Neuron (in vitro differentiated cells): Measurements from ENCODE around the gene EBP.

Experiments used
- H2AFZ ChIP-seq: one replicate; pipeline ENCODE4 v1.6.1; 2013; ENCODE audit warnings: low read depth, mild to moderate bottlenecking, inconsistent platforms, low read length, moderate library complexity
- H3K27me3 ChIP-seq: one replicate; pipeline ENCODE4 v1.6.1; 2013; ENCODE audit warnings: low read length; ENCODE audit not compliant: insufficient read depth
- H3K36me3 ChIP-seq: one replicate; pipeline ENCODE4 v1.6.1; 2013; ENCODE audit warnings: low read length; ENCODE audit not compliant: insufficient read depth
- H3K4me1 ChIP-seq: one replicate; pipeline ENCODE4 v1.6.1; 2013; ENCODE audit warnings: low read length; ENCODE audit not compliant: insufficient read depth
- H3K4me3 ChIP-seq: 2 replicates; pipeline ENCODE4 v1.5.1; 2013; ENCODE audit warnings: mild to moderate bottlenecking, low read length, moderate library complexity
- H3K9me3 ChIP-seq: one replicate; pipeline ENCODE4 v1.6.1; 2013; ENCODE audit warnings: low read length

The EBP gene

GRCh38 chrX:48505481-48505880, 16.1 kb upstream of the EBP start:
- no peak overlapping the region for H2AFZ ChIP-seq
- H3K27me3 ChIP-seq, result no peaks in the 10 kb centered on the region
- no peaks in the 10 kb centered on the region for H3K36me3 ChIP-seq
- H3K9me3 ChIP-seq, result no peaks in the 10 kb centered on the region
- no peaks in the 10 kb centered on the region for H3K4me1 ChIP-seq
- H3K4me3 ChIP-seq, result no peak overlapping the region

GRCh38 chrX:48507246-48507645, 14.4 kb upstream of the EBP start:
- Histone ChIP-seq H3K4me3 (no peak overlapping the region), H3K9me3 (no peaks in the 10 kb centered on the region), H3K4me1 (no peaks in the 10 kb centered on the region), H3K36me3 (no peaks in the 10 kb centered on the region), H2AFZ (no peak overlapping the region), H3K27me3 (no peaks in the 10 kb centered on the region)

GRCh38 chrX:48508400-48509244, 13.0 kb upstream of the EBP start, which contains the start of gene PORCN:
Gene PORCN (plus strand): TSS chrX:48508992. CDS start chrX:48509821, 829 bp downstream.
- H3K4me3 ChIP-seq, result peak within 1 kb of the TSS; percentile 85
- no peaks in the 10 kb centered on the region for H3K9me3 ChIP-seq
- no peaks in the 10 kb centered on the region for H3K4me1 ChIP-seq
- no peaks in the 10 kb centered on the region for H3K27me3 ChIP-seq
- peak within 1 kb of the TSS; percentile 70 for H2AFZ ChIP-seq
- H3K36me3 ChIP-seq, result no peaks in the 10 kb centered on the region

GRCh38 chrX:48509245-48509590, 12.4 kb upstream of the EBP start:
- Histone ChIP-seq H3K27me3 (no peaks in the 10 kb centered on the region), H2AFZ (peak overlapping the region; percentile 70), H3K4me3 (peak overlapping the region; percentile 85), H3K9me3 (no peaks in the 10 kb centered on the region), H3K36me3 (no peaks in the 10 kb centered on the region), H3K4me1 (no peaks in the 10 kb centered on the region)

DNA sequence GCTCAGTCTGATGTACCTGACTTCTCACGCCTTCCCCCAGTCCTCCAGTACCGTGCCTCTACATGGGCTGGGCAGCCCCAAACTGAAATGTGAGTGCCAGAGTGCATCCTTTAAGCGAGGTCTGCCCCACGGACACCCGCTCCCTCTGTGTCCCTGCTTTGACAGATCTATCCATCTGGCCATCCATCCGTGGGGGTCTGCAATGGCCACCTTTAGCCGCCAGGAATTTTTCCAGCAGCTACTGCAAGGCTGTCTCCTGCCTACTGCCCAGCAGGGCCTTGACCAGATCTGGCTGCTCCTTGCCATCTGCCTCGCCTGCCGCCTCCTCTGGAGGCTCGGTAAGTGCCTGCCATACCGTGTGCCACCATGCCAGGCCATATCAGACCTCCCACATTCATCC, 12.0 kb upstream of the EBP start:
- Histone ChIP-seq H3K4me1 (no peaks in the 10 kb centered on the region), H3K36me3 (no peaks in the 10 kb centered on the region), H2AFZ (no peak overlapping the region), H3K27me3 (no peaks in the 10 kb centered on the region), H3K9me3 (no peaks in the 10 kb centered on the region), H3K4me3 (peak overlapping the region; percentile 85)

DNA sequence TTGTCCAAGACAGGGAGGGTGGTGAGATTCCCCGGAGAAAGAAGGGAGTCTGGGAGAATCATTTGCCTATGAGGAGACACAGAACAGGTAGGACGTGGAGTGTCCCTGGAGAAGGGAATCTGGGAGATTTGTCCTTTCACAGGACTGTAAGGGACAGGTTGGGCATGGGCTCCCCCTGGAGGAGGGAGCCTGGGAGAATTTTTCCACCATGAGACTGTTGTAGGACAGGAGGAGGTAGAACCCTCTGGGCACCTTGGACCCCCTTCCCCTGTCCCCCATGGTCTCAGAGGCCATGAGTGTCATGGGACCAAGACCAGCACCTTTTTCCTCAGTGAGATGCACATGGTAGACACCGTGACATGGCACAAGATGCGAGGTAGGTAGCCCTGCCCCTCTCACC, 10.0 kb upstream of the EBP start:
- H3K4me3 ChIP-seq, result no peak overlapping the region
- no peak overlapping the region for H2AFZ ChIP-seq
- H3K27me3 ChIP-seq, result no peaks in the 10 kb centered on the region
- H3K4me1 ChIP-seq, result no peaks in the 10 kb centered on the region
- H3K36me3 ChIP-seq, result no peaks in the 10 kb centered on the region
- H3K9me3 ChIP-seq, result no peaks in the 10 kb centered on the region

GRCh38 chrX:48512371-48512935, 9.2 kb upstream of the EBP start:
- no peak overlapping the region for H3K4me3 ChIP-seq
- H3K4me1 ChIP-seq, result no peaks in the 10 kb centered on the region
- H3K36me3 ChIP-seq, result no peaks in the 10 kb centered on the region
- H2AFZ ChIP-seq, result no peak overlapping the region
- no peaks in the 10 kb centered on the region for H3K27me3 ChIP-seq
- H3K9me3 ChIP-seq, result no peaks in the 10 kb centered on the region

- no peak overlapping the region for H2AFZ ChIP-seq
- H3K36me3 ChIP-seq, result no peaks in the 10 kb centered on the region
- H3K9me3 ChIP-seq, result no peaks in the 10 kb centered on the region
- H3K27me3 ChIP-seq, result no peaks in the 10 kb centered on the region
- H3K4me3 ChIP-seq, result no peak overlapping the region
- no peaks in the 10 kb centered on the region for H3K4me1 ChIP-seq
Measured at GRCh38 chrX:48513670-48514069, 7.9 kb upstream of the EBP start.

DNA sequence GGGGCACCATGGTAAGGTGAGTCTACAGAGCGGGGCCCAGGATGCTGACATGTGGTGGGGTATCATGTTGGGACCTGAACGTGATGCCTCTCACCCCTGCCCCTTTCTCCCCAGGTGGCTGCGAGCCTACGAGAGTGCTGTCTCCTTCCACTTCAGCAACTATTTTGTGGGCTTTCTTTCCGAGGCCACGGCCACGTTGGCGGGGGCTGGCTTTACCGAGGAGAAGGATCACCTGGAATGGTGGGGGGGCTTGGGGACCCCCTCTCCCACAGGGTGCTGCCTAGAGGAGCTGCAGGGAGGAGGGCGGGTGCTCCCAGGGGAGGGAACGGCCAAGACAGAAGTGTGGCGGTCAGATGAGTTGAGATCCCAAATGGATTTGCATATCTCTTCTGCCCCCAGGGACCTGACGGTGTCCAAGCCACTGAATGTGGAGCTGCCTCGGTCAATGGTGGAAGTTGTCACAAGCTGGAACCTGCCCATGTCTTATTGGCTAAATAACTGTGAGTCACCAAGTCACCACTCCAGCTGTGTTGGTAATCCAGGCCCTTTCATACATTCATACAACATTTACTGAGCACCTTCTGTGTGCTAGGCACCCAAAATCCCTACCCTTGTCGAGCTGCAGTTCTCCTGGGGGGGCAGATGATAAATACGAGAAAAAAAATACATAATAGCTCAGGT, 7.3 kb upstream of the EBP start:
- Histone ChIP-seq H3K4me1 (no peaks in the 10 kb centered on the region), H3K4me3 (no peak overlapping the region), H2AFZ (no peak overlapping the region), H3K9me3 (no peaks in the 10 kb centered on the region), H3K27me3 (no peaks in the 10 kb centered on the region), H3K36me3 (no peaks in the 10 kb centered on the region)

DNA sequence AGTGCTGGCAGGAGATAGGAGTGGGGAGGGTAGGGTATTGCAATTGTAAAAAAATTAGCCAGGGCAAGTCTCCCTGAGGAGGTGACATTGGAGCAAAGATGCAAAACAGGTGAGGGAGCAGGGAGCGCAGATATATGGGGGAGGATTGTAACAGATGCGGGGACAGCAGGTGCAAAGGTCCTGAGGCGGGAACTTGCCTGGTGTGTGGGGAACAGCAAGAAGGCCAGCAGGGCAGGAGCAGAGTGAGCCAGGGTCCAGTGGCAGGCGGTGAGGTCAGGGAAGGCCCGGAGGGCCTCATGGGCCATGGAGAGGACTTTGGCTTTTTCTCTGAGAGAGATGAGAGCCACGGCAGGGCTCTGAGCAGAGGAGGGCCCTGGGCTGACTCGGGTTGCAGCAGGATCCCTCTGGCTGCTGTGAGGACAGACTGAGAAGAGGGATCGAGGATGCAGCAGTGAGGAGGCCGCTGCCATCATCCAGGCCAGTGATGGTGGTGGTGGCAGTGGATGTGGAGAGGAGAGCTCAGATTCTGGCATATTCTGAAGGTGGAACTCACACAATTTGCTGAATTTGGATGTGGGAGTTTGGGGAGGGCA, 6.6 kb upstream of the EBP start:
- Histone ChIP-seq H2AFZ (no peak overlapping the region), H3K4me1 (no peaks in the 10 kb centered on the region), H3K9me3 (no peaks in the 10 kb centered on the region), H3K27me3 (no peaks in the 10 kb centered on the region), H3K4me3 (no peak overlapping the region), H3K36me3 (no peaks in the 10 kb centered on the region)

GRCh38 chrX:48515842-48516241, 5.8 kb upstream of the EBP start:
- no peaks in the 10 kb centered on the region for H3K36me3 ChIP-seq
- no peaks in the 10 kb centered on the region for H3K4me1 ChIP-seq
- no peaks in the 10 kb centered on the region for H3K27me3 ChIP-seq
- H3K9me3 ChIP-seq, result no peaks in the 10 kb centered on the region
- no peak overlapping the region for H3K4me3 ChIP-seq
- no peak overlapping the region for H2AFZ ChIP-seq

DNA sequence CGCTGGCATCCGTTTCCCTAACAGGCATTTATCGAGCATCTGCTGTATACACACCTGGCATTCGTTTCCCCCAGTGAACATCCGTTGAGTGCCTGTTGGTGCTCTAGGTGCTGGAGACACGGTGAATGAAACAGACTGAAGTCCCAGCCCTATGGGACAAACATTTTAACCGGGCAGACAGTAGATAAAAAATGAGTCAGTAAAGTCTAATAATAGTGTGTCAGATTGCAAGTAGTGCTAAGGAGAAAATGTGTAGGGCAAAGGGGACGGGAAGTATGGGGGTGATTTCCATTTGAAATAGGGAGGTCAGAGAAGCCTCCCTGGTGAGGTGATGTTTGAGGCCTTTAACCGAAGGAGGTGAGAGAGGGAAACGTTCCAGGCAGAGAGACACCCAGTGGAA, 5.3 kb upstream of the EBP start:
- no peak overlapping the region for H2AFZ ChIP-seq
- no peaks in the 10 kb centered on the region for H3K36me3 ChIP-seq
- H3K27me3 ChIP-seq, result no peaks in the 10 kb centered on the region
- no peaks in the 10 kb centered on the region for H3K9me3 ChIP-seq
- H3K4me3 ChIP-seq, result no peak overlapping the region
- H3K4me1 ChIP-seq, result no peaks in the 10 kb centered on the region

DNA sequence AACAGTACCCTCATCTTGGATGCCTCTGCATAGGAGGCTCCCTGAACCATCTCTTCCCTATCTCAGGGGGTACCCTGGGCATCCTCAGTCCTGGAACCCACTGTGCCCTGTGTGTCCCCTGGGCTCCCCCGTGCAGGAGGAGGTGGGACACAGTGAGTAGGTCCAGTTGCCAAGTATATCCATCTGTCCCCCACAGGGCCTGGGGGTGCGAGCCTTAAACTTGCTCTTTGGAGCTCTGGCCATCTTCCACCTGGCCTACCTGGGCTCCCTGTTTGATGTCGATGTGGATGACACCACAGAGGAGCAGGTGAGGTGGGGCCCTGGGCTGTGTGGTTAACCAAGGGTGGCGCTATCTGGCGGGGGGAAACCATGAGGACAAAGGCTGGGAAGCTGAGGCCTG, 4.6 kb upstream of the EBP start:
- H3K4me3 ChIP-seq, result no peak overlapping the region
- no peaks in the 10 kb centered on the region for H3K36me3 ChIP-seq
- H3K27me3 ChIP-seq, result no peaks in the 10 kb centered on the region

More for the DNA sequence above, 4.6 kb upstream of the EBP start:
- H2AFZ ChIP-seq, result no peak overlapping the region
- no peaks in the 10 kb centered on the region for H3K4me1 ChIP-seq
- H3K9me3 ChIP-seq, result no peaks in the 10 kb centered on the region
